GM04503 (cell line): ENCODE data around the gene DPP10.

Experiments used
- DNase-seq: peaks from one replicate; pipeline ENCODE4 v3.0.0-alpha.2; 2012; ENCODE audit warnings: low read depth

Gene DPP10

GRCh38 chr2:114810092-114810491 lies 367.7 kb downstream of the DPP10 start:
- no peak for DNase-seq

GRCh38 chr2:114812261-114812660 lies 369.8 kb downstream of the DPP10 start:
- DNase-seq, result no peak

GRCh38 chr2:114814355-114814754 lies 371.9 kb downstream of the DPP10 start:
- no peak for DNase-seq

- no peak for DNase-seq
Observed at GRCh38 chr2:114821055-114821454, 378.6 kb downstream of the DPP10 start.

- DNase-seq, result no peak
Observed at GRCh38 chr2:114843963-114844362, 401.5 kb downstream of the DPP10 start.

- DNase-seq, result no peak
Observed at GRCh38 chr2:114857196-114857595, 414.8 kb downstream of the DPP10 start.

GRCh38 chr2:114859726-114860510 lies 417.5 kb downstream of the DPP10 start:
- no peak for DNase-seq

GRCh38 chr2:114862243-114862642 lies 419.8 kb downstream of the DPP10 start:
- DNase-seq, result no peak

- DNase-seq, result no peak
Observed at GRCh38 chr2:114864901-114865300, 422.5 kb downstream of the DPP10 start.

GRCh38 chr2:114880046-114880445 lies 437.6 kb downstream of the DPP10 start:
- no peak for DNase-seq

- no peak for DNase-seq
Observed at GRCh38 chr2:114919985-114920384, 477.5 kb downstream of the DPP10 start.

GRCh38 chr2:114922076-114922475 lies 479.6 kb downstream of the DPP10 start:
- no peak for DNase-seq

- no peak for DNase-seq
Observed at GRCh38 chr2:114925296-114926255, 483.1 kb downstream of the DPP10 start.

- no peak for DNase-seq
Observed at GRCh38 chr2:114926303-114926702, 483.9 kb downstream of the DPP10 start.

GRCh38 chr2:114929225-114929624 lies 486.8 kb downstream of the DPP10 start:
- DNase-seq, result no peak

- DNase-seq, result no peak
Observed at GRCh38 chr2:114933671-114934241, 491.3 kb downstream of the DPP10 start.

GRCh38 chr2:114935031-114935430 lies 492.6 kb downstream of the DPP10 start:
- no peak for DNase-seq

GRCh38 chr2:114937366-114937930 lies 495.0 kb downstream of the DPP10 start:
- no peak for DNase-seq

- DNase-seq, result no peak
Observed at GRCh38 chr2:114940785-114941458, 498.5 kb downstream of the DPP10 start.

GRCh38 chr2:114949228-114949804 lies 506.9 kb downstream of the DPP10 start:
- no peak for DNase-seq

- no peak for DNase-seq
Observed at GRCh38 chr2:114960389-114960788, 517.9 kb downstream of the DPP10 start.
